Measurements from ENCODE around the gene GADD45A.

The GADD45A gene

GRCh38 chr1:67686267-67687197 lies 1.5 kb downstream of the GADD45A start:
- no peak for TF ChIP-seq CTCF (IDR thresholded peaks at IDR 0.05; ENCODE audit: extremely low read depth, missing control alignments)
- DNase-seq (ENCODE audit: low spot score): peak; percentile 53

- DNase-seq (ENCODE audit: low spot score): peak; percentile 25
- no peak for TF ChIP-seq CTCF (IDR thresholded peaks at IDR 0.05; ENCODE audit: extremely low read depth, missing control alignments)
Observed at GRCh38 chr1:67687198-67687545, 2.2 kb downstream of the GADD45A start.

- no peak for TF ChIP-seq CTCF (IDR thresholded peaks at IDR 0.05; ENCODE audit: extremely low read depth, missing control alignments)
- DNase-seq (ENCODE audit: low spot score): no peak
Observed at GRCh38 chr1:67687649-67688048, 2.6 kb downstream of the GADD45A start.

DNA sequence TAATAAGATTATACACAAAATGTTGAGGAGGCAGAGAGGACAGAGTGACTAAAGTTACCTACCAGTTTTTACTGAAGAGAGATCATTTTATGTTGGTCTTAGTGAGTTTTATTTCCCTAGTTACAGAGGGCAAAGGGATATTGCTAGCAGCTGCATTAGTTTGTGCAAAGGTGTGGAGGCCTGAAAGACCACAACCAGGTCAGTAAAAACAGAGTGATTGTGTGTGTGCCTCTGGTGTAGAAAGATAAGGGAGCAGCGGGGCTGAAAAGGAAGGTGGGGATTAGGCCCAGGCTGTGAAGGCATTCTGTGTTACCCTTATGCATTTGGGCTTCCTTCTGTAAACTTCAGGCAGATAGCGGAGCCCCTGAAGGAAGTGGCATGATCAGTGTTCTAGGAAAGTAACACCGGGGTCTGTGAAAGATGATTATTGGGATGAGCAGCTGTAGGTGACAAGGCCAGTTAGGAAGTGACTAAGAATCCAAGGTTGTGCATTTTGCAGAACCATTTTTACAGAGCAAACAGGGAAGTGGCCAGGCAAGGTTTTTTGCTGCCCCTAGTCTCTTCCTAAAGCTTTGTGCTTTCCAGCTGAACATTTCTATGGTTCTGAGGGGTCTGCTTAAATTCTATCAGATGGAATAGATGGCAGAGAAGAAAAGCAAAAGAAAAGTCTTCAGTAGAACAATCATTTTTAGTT lies 3.7 kb downstream of the GADD45A start:
- TF ChIP-seq CTCF (IDR thresholded peaks at IDR 0.05; ENCODE audit: extremely low read depth, missing control alignments): no peak

GRCh38 chr1:67689267-67690017 lies 4.4 kb downstream of the GADD45A start:
- no peak for TF ChIP-seq CTCF (IDR thresholded peaks at IDR 0.05; ENCODE audit: extremely low read depth, missing control alignments)
- DNase-seq (ENCODE audit: low spot score): no peak

More for the DNA sequence above, 3.7 kb downstream of the GADD45A start:
- DNase-seq (ENCODE audit: low spot score): no peak

- DNase-seq (ENCODE audit: low spot score): no peak
- no peak for TF ChIP-seq CTCF (IDR thresholded peaks at IDR 0.05; ENCODE audit: extremely low read depth, missing control alignments)
Observed at GRCh38 chr1:67690018-67690363, 5.0 kb downstream of the GADD45A start.

DNA sequence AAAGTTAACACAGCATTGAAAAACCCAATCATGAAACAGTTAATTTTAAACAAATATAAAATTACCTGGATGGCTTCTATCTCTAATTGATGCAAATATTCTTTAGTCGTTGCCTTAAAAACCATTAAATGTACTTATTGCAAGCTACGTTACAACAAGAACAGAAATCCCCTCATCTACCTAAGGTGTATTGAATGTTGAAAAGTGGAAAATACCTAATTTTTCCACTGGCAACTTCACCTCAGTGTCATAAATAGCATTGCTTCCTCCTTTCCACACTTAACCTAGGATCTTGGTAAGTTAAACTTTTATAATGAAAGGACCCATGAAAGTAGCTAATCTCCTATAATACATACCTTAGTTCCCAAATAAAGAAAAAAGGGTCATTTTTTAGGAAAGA lies 5.4 kb downstream of the GADD45A start:
- DNase-seq (ENCODE audit: low spot score): no peak

More for the DNA sequence above, 5.4 kb downstream of the GADD45A start:
- no peak for TF ChIP-seq CTCF (IDR thresholded peaks at IDR 0.05; ENCODE audit: extremely low read depth, missing control alignments)
